SK-N-SH (cell line): ENCODE results near the gene USPL1. TPM values are rescaled to one million over a fixed set of nuclear protein-coding genes. Genes with fewer than 3 reads are reported as not detected.

Source experiments
- CTCF ChIA-PET: fragments of 300-600, 350-600 bp; formaldehyde crosslinking; extraction: SDS; loops from one replicate; lab custom pipeline; 2021; lab: Yijun Ruan, JAX
- POLR2A ChIA-PET: fragments of 350-600 bp; sonication (Branson Sonifier 250); formaldehyde crosslinking; extraction: SDS; loops from one replicate; lab custom pipeline; 2020; ENCODE audit warnings: antibody characterized with exemption, inconsistent platforms; lab: Yijun Ruan, JAX
- DNase-seq: peaks from one replicate; pipeline ENCODE4 v3.0.0; 2012
- H2AFZ ChIP-seq: fragments of 200-600 bp; sonication (generic); 2 replicates; pipeline ENCODE4 v1.8.1; 2016; ENCODE audit warnings: antibody characterized with exemption, mild to moderate bottlenecking, low read depth
- H3F3A ChIP-seq: fragments of 200-600 bp; sonication (generic); replicated peaks from 2 replicates; pipeline ENCODE3; 2016; ENCODE audit warnings: antibody characterized with exemption, mild to moderate bottlenecking; ENCODE audit not compliant: insufficient read depth
- H3K27ac ChIP-seq, 2 experiments: fragments of 200-500 bp in 1 of 2; fragments of 200-600 bp in 1 of 2; sonication (Bioruptor generic) in 1 of 2; sonication (generic), shearing (Covaris generic) in 1 of 2; 2 replicates each; pipeline versions ENCODE4 v1.5.1 to v1.6.1; 2014 to 2016; ENCODE audit warnings: low read depth in 2 of 2, inconsistent platforms in 1 of 2, low read length in 1 of 2, mild to moderate bottlenecking in 1 of 2, mixed read lengths in 1 of 2
- H3K27me3 ChIP-seq: fragments of 200-600 bp; sonication (generic), shearing (Covaris generic); 2 replicates; pipeline ENCODE4 v1.6.1; 2016; ENCODE audit warnings: mixed run types; ENCODE audit not compliant: insufficient read depth
- H3K36me3 ChIP-seq, 2 experiments: fragments of 200-500 bp in 1 of 2; fragments of 200-600 bp in 1 of 2; sonication (Bioruptor generic) in 1 of 2; sonication (generic) in 1 of 2; replicated peaks in 1 of 2; 2 replicates each; pipeline versions ENCODE3 to v1.5.1; 2014 to 2016; ENCODE audit warnings: low read length in 1 of 2, mild to moderate bottlenecking in 1 of 2; ENCODE audit not compliant: insufficient read depth in 2 of 2, control insufficient read depth in 1 of 2
- H3K4me1 ChIP-seq, 2 experiments: fragments of 200-500 bp in 1 of 2; fragments of 200-600 bp in 1 of 2; sonication (Bioruptor generic) in 1 of 2; sonication (generic), shearing (Covaris generic) in 1 of 2; 2 replicates each; pipeline versions ENCODE4 v1.5.1 to v1.6.1; 2014 to 2016; ENCODE audit warnings: low read depth in 1 of 2, low read length in 1 of 2, mixed run types in 1 of 2; ENCODE audit not compliant: insufficient read depth in 2 of 2, control insufficient read depth in 1 of 2
- H3K4me2 ChIP-seq: fragments of 200-600 bp; sonication (generic), shearing (Covaris generic); 2 replicates; pipeline ENCODE4 v1.6.1; 2017; ENCODE audit warnings: mixed run types
- H3K4me3 ChIP-seq, 2 experiments: fragments of 200-500 bp in 1 of 2; fragments of 200-600 bp in 1 of 2; sonication (Bioruptor generic) in 1 of 2; sonication (generic), shearing (Covaris generic) in 1 of 2; 2 replicates each; pipeline versions ENCODE4 v1.5.1 to v1.8.1; 2014 to 2016; ENCODE audit warnings: low read depth in 2 of 2, inconsistent platforms in 1 of 2, low read length in 1 of 2, mild to moderate bottlenecking in 1 of 2, mixed read lengths in 1 of 2, moderate library complexity in 1 of 2
- H3K79me2 ChIP-seq: fragments of 200-600 bp; sonication (generic); 2 replicates; pipeline ENCODE4 v1.8.1; 2017; ENCODE audit warnings: mild to moderate bottlenecking; ENCODE audit not compliant: insufficient read depth
- H3K9ac ChIP-seq: fragments of 200-600 bp; sonication (generic); 2 replicates; pipeline ENCODE4 v1.6.1; 2017; ENCODE audit warnings: mixed run types
- H3K9me2 ChIP-seq: fragments of 200-600 bp; sonication (generic); 2 replicates; pipeline ENCODE4 v1.6.1; 2017; ENCODE audit warnings: mixed run types
- H3K9me3 ChIP-seq: fragments of 200-600 bp; sonication (generic); 2 replicates; pipeline ENCODE4 v1.6.1; 2017; ENCODE audit warnings: mixed run types, mild to moderate bottlenecking, moderate library complexity
- H4K20me1 ChIP-seq: fragments of 200-600 bp; sonication (generic); 2 replicates; pipeline ENCODE4 v1.6.1; 2017; ENCODE audit warnings: mild to moderate bottlenecking, mixed run types; ENCODE audit not compliant: insufficient read depth
- CHD2 ChIP-seq: fragments of 150-350 bp; IDR thresholded peaks from 2 replicates; pipeline ENCODE4 v1.6.1; 2018; ENCODE audit warnings: low read length; ENCODE audit not compliant: partially characterized antibody
- EP300 ChIP-seq, 2 experiments: IDR thresholded peaks; 2 replicates each; pipeline versions ENCODE4 v1.4.0 to v1.6.1; 2012; ENCODE audit warnings: borderline replicate concordance in 1 of 2, low read depth in 1 of 2, low read length in 1 of 2
- FOSL2 ChIP-seq: IDR thresholded peaks from 2 replicates; pipeline ENCODE4 v1.4.0; 2012; ENCODE audit warnings: low read depth, mild to moderate bottlenecking, moderate library complexity, borderline replicate concordance
- GATA2 ChIP-seq: sonication (generic); formaldehyde crosslinking; IDR thresholded peaks from 2 replicates; pipeline ENCODE4 v1.5.0; 2020; ENCODE audit warnings: mild to moderate bottlenecking, missing genetic modification reagents
- JUND ChIP-seq: IDR thresholded peaks from 2 replicates; pipeline ENCODE4 v1.4.0; 2012
- NFIC ChIP-seq: IDR thresholded peaks from 2 replicates; pipeline ENCODE4 v1.4.0; 2012; ENCODE audit warnings: borderline replicate concordance
- POLR2AphosphoS5 ChIP-seq: IDR thresholded peaks from 2 replicates; pipeline ENCODE4 v1.6.1; 2012; ENCODE audit warnings: low read depth, low read length
- WGBS: methylation state at CpG from one replicate; pipeline ENCODE4 v1.1.6; 2017; ENCODE audit warnings: low lambda C conversion rate; 5-methylcytosine and 5-hydroxymethylcytosine counted together
- polyA plus RNA-seq, 3 experiments: library from polyadenylated mRNA; depleted of rRNA; stranded (reverse); fragments of >200 nt; gene quantifications; 2 replicates each; pipeline ENCODE4 v1.2.3, GENCODE V29; 2012
- TF ChIP-seq, protein P1 (sequence below): IDR thresholded peaks from 2 replicates; pipeline ENCODE4 v1.4.0; 2012; ENCODE audit warnings: low read depth
- TF ChIP-seq, protein P2 (sequence below): fragments of 150-350 bp; IDR thresholded peaks from 2 replicates; pipeline ENCODE4 v1.6.1; 2017; ENCODE audit warnings: antibody characterized with exemption, low read length, low read depth, borderline replicate concordance
- TF ChIP-seq, protein P3 (sequence below): fragments of 200-600 bp; sonication (generic); IDR thresholded peaks from 2 replicates; pipeline ENCODE4 v1.6.1; 2017; ENCODE audit warnings: antibody characterized with exemption, mild to moderate bottlenecking, moderate library complexity

The USPL1 gene
- polyA plus RNA-seq, 1 of the 3 experiments (the other 2 are of a cell fraction): 6.4 TPM

DNA sequence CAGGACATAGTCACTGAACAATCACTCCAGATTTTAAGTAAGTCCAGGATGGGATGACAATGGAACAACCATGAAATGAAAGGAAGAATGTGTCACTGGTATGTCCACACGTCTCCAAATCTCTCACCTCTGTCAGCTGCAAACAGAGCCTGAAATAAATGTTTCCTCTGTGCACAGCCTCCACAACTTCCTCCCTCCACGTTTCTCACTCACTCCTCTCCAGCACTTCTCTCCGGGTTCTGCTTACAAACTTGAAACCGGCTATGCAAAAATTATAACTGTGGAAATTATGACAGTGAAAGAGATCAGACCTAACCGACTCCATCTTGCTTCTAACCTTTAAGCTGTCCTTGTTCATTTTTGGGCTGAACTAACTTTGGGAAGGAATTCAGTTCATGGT lies 82.6 kb downstream of the USPL1 start (continued):
- TF ChIP-seq, protein P1, sequence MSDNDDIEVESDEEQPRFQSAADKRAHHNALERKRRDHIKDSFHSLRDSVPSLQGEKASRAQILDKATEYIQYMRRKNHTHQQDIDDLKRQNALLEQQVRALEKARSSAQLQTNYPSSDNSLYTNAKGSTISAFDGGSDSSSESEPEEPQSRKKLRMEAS: no peak
- no peak for TF ChIP-seq NFIC

DNA sequence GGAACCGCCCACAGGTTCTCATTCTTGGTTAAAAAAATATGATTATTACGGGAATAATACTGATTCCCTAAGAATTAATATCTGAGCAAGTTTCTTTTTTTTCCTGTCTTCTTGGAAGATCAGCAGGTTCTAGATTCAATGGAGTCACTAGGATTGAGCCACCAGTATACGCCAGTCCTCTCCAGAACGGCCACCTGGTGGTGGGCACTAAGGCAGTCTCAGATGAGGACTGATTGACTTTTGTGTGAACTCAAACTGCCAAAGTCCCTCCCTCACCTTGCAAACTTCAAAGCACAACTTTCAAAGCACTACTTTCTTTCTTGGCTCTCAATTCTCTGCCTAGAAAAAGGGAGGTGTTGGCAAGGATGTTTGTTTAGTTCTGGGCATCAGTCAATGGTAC lies 84.3 kb downstream of the USPL1 start:
- Histone ChIP-seq H3K4me2 (no peak overlapping the region), H3K27me3 (no peaks in the 10 kb centered on the region), H4K20me1 (no peaks in the 10 kb centered on the region), H3K36me3 (no peaks in the 10 kb centered on the region), H3F3A (no peaks in the 10 kb centered on the region), H3K9ac (no peak overlapping the region), H3K4me3 (no peak overlapping the region), H2AFZ (no peak overlapping the region), H3K4me1 (peaks cover 6 to 20% of the 10 kb centered on the region in 2 experiments), H3K79me2 (no peaks in the 10 kb centered on the region), H3K27ac (no peak overlapping the region), H3K9me2 (no peaks in the 10 kb centered on the region), H3K9me3 (no peaks in the 10 kb centered on the region)
- no peak for DNase-seq
- ChIA-PET CTCF (interaction anchor here (1.2 kb wide), 1 partner anchor 343 kb away, joined by 4 read pairs; no protein-coding TSS in a partner anchor), POLR2A (no interaction called here)
- TF ChIP-seq, protein P2, sequence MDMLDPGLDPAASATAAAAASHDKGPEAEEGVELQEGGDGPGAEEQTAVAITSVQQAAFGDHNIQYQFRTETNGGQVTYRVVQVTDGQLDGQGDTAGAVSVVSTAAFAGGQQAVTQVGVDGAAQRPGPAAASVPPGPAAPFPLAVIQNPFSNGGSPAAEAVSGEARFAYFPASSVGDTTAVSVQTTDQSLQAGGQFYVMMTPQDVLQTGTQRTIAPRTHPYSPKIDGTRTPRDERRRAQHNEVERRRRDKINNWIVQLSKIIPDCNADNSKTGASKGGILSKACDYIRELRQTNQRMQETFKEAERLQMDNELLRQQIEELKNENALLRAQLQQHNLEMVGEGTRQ: no peak
- TF ChIP-seq, protein P3, sequence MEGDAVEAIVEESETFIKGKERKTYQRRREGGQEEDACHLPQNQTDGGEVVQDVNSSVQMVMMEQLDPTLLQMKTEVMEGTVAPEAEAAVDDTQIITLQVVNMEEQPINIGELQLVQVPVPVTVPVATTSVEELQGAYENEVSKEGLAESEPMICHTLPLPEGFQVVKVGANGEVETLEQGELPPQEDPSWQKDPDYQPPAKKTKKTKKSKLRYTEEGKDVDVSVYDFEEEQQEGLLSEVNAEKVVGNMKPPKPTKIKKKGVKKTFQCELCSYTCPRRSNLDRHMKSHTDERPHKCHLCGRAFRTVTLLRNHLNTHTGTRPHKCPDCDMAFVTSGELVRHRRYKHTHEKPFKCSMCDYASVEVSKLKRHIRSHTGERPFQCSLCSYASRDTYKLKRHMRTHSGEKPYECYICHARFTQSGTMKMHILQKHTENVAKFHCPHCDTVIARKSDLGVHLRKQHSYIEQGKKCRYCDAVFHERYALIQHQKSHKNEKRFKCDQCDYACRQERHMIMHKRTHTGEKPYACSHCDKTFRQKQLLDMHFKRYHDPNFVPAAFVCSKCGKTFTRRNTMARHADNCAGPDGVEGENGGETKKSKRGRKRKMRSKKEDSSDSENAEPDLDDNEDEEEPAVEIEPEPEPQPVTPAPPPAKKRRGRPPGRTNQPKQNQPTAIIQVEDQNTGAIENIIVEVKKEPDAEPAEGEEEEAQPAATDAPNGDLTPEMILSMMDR: peak; percentile 23; the same call in 1 of the 2 replicates
- WGBS: 95% methylated on average over 4 of the region's 4 CpGs

DNA sequence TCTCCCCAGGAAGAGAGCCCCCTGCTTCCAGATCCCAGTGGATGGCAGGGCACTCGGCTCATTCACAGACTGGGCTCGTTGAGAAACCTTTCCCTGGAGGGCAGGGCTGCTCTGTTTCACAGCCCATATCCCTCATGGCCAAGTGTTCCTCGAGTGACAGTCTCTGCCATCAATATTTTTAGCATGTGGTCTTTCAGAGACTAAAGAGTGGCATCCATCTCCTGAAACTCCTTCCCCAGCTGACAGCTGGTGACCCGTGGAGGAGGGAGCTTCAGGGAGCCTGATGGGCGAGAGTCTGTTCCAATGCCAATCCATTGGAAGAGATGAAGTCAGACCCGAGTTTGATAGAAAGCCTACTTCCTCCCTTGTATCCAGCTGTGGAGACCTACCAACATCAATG lies 86.9 kb downstream of the USPL1 start:
- Histone ChIP-seq H2AFZ (no peak overlapping the region), H3K4me2 (no peak overlapping the region), H4K20me1 (no peaks in the 10 kb centered on the region), H3K27me3 (no peaks in the 10 kb centered on the region), H3K4me3 (no peak overlapping the region), H3K4me1 (0 out of 4 replicates have a peak, but pooled peaks cover 0 to 11% of the 10 kb centered on the region in 2 experiments), H3K9me2 (no peaks in the 10 kb centered on the region), H3K27ac (no peak overlapping the region), H3K36me3 (no peaks in the 10 kb centered on the region), H3K9me3 (no peaks in the 10 kb centered on the region), H3K79me2 (no peaks in the 10 kb centered on the region), H3K9ac (no peak overlapping the region), H3F3A (peaks cover 6% of the 10 kb centered on the region)
- CTCF ChIA-PET: interaction anchor here (0.9 kb wide), 1 partner anchor 68 kb away, joined by 4 read pairs; no protein-coding TSS in a partner anchor
- 63% methylated on average over 4 of the region's 6 CpGs for WGBS
- TF ChIP-seq JUND (no peak), POLR2AphosphoS5 (no peak), EP300 (IDR thresholded peaks at IDR 0.05; ENCODE audit: borderline replicate concordance in 1 of 2, low read depth in 1 of 2, low read length in 1 of 2) (no peak), CHD2 (no peak), FOSL2 (no peak), GATA2 (CRISPR knock-in tag) (no peak)
- TF ChIP-seq, protein P2: no peak
- DNase-seq: no peak
- POLR2A ChIA-PET: no interaction called here
